ENCODE measurements around the gene SRGAP3.

- no peak for TF ChIP-seq CTCF (conservative IDR thresholded peaks at IDR 0.05 in 1 of 2, IDR thresholded peaks at IDR 0.05 in 1 of 2; ENCODE audit: low read depth in 1 of 2, low read length in 2 of 2)
- TF ChIP-seq EZH2 (IDR thresholded peaks at IDR 0.05; ENCODE audit: low read length, missing control alignments) = no peak
Measured at GRCh38 chr3:9198261-9198660, 51.2 kb downstream of the SRGAP3 start.
